GM12878 (cell line): ENCODE measurements around the gene DNAH3. TPM values are rescaled to one million over a fixed set of nuclear protein-coding genes. Genes with fewer than 3 reads are reported as not detected.

ENCODE experiments used
- ATAC-seq: fragments of 200-7000 bp; cut with Tn5 transposase; 3 replicates; pipeline ENCODE4 v1.9.1; 2020; ENCODE audit warnings: mild to moderate bottlenecking, moderate library complexity
- BruUV-seq: library from RNA; stranded (reverse); fragments of 400-500 nt; replicated peaks from 2 replicates; lab custom pipeline; 2021; lab: Mats Ljungman, UMichigan
- CTCF ChIA-PET: fragments of 300-600 bp; sonication (Branson Sonifier 250); formaldehyde crosslinking; extraction: SDS; loops from one replicate; lab custom pipeline; 2021; ENCODE audit warnings: inconsistent platforms; lab: Yijun Ruan, JAX
- POLR2A ChIA-PET: fragments of 350-600 bp; formaldehyde crosslinking; extraction: SDS; loops from one replicate; lab custom pipeline; 2021; ENCODE audit warnings: inconsistent platforms; lab: Charles Lee
- RAD21 ChIA-PET: fragments of 300-600 bp; sonication (Branson Sonifier 250); formaldehyde crosslinking; loops from one replicate; lab custom pipeline; 2023; ENCODE audit warnings: antibody characterized with exemption; ENCODE audit not compliant: unreplicated experiment; lab: Charles Lee
- SMC1A ChIA-PET: fragments of 300-600 bp; sonication (Branson Sonifier 250); formaldehyde crosslinking; loops from one replicate; lab custom pipeline; 2023; ENCODE audit not compliant: unreplicated experiment, uncharacterized antibody; lab: Charles Lee
- DNase-seq: peaks from one replicate; pipeline ENCODE4 v3.0.0-alpha.2; 2011; ENCODE audit warnings: low read depth, low spot score
- FAIRE-seq: peaks from 3 replicates; lab custom pipeline; 2011; peaks lifted over from hg19 to GRCh38; lab: Jason Lieb, UNC
- H2AFZ ChIP-seq: 2 replicates; pipeline ENCODE4 v1.6.0; 2011; ENCODE audit warnings: low read depth, low read length, control low read depth; ENCODE audit not compliant: control insufficient read depth
- H3K27ac ChIP-seq: 2 replicates; pipeline ENCODE4 v1.5.1; 2011; ENCODE audit warnings: control low read depth; ENCODE audit not compliant: control insufficient read depth, insufficient read depth
- H3K27me3 ChIP-seq, 2 experiments: replicated peaks in 1 of 2; 2 replicates each; pipeline versions ENCODE4 v1.6.0 to v1.6.1; 2011; ENCODE audit warnings: low read length in 1 of 2; ENCODE audit not compliant: control insufficient read depth in 2 of 2, insufficient read depth in 2 of 2
- H3K36me3 ChIP-seq, 2 experiments: 2 replicates each; pipeline ENCODE4 v1.5.1; 2011; ENCODE audit warnings: low read length in 1 of 2; ENCODE audit not compliant: control insufficient read depth in 2 of 2, insufficient read depth in 2 of 2
- H3K4me1 ChIP-seq: 2 replicates; pipeline ENCODE4 v1.6.1; 2011; ENCODE audit warnings: mild to moderate bottlenecking, low read length, moderate library complexity, mixed read lengths; ENCODE audit not compliant: control insufficient read depth, insufficient read depth
- H3K4me2 ChIP-seq: 2 replicates; pipeline ENCODE4 v1.6.0; 2011; ENCODE audit warnings: control low read depth; ENCODE audit not compliant: control insufficient read depth, insufficient read depth
- H3K4me3 ChIP-seq: fragments of 200-600 bp; sonication (generic); 2 replicates; pipeline ENCODE4 v1.5.1; 2016
- H3K79me2 ChIP-seq: 2 replicates; pipeline ENCODE4 v1.6.0; 2011; ENCODE audit warnings: low read length; ENCODE audit not compliant: control insufficient read depth, insufficient read depth
- H3K9ac ChIP-seq: 2 replicates; pipeline ENCODE4 v1.8.0; 2011; ENCODE audit warnings: low read length, control low read depth, mixed read lengths; ENCODE audit not compliant: control insufficient read depth, insufficient read depth
- H3K9me3 ChIP-seq: replicated peaks from 3 replicates; pipeline ENCODE4 v1.5.1; 2011; ENCODE audit warnings: mild to moderate bottlenecking, low read length; ENCODE audit not compliant: control insufficient read depth, insufficient read depth
- H4K20me1 ChIP-seq: 2 replicates; pipeline ENCODE4 v1.6.0; 2011; ENCODE audit not compliant: control insufficient read depth, insufficient read depth
- ATF3 ChIP-seq: IDR thresholded peaks from 2 replicates; pipeline ENCODE4 v1.6.1; 2011; ENCODE audit warnings: low read depth, mild to moderate bottlenecking, low read length, moderate library complexity, borderline replicate concordance; ENCODE audit errors: extremely low read depth
- CBX3 ChIP-seq: fragments of 200-600 bp; sonication (generic); IDR thresholded peaks from 2 replicates; pipeline ENCODE4 v1.6.1; 2016; ENCODE audit warnings: low read depth, borderline replicate concordance
- CREM ChIP-seq: IDR thresholded peaks from 2 replicates; pipeline ENCODE4 v1.6.1; 2014; ENCODE audit warnings: antibody characterized with exemption, low read depth
- EGR1 ChIP-seq, 2 experiments: IDR thresholded peaks; 1 replicate in 1 of 2; 2 replicates in 1 of 2; pipeline ENCODE4 v1.6.1; 2011 to 2012; ENCODE audit warnings: low read depth in 2 of 2, low read length in 2 of 2, borderline replicate concordance in 1 of 2, mild to moderate bottlenecking in 1 of 2, moderate library complexity in 1 of 2
- IRF3 ChIP-seq: fragments of 450-650 bp; IDR thresholded peaks from 2 replicates; pipeline ENCODE4 v1.6.1; 2014; ENCODE audit warnings: mild to moderate bottlenecking
- MTA3 ChIP-seq: IDR thresholded peaks from 2 replicates; pipeline ENCODE4 v1.6.1; 2012; ENCODE audit warnings: low read length, inconsistent platforms, borderline replicate concordance
- MXI1 ChIP-seq: fragments of 150-350 bp; IDR thresholded peaks from 2 replicates; pipeline ENCODE4 v1.6.1; 2011; ENCODE audit warnings: low read depth, mild to moderate bottlenecking, inconsistent platforms, low read length, improper control_type of control experiment
- NKRF ChIP-seq: fragments of 450-650 bp; conservative IDR thresholded peaks from 2 replicates; pipeline ENCODE4 v1.6.1; 2017; ENCODE audit warnings: mild to moderate bottlenecking, moderate library complexity
- PKNOX1 ChIP-seq: fragments of 450-650 bp; IDR thresholded peaks from 2 replicates; pipeline ENCODE4 v1.6.1; 2016; ENCODE audit warnings: mild to moderate bottlenecking
- RBBP5 ChIP-seq: fragments of 200-600 bp; sonication (generic); conservative IDR thresholded peaks from 2 replicates; pipeline ENCODE4 v1.6.1; 2016
- SREBF2 ChIP-seq: IDR thresholded peaks from 2 replicates; pipeline ENCODE4 v1.6.1; 2012; ENCODE audit warnings: mild to moderate bottlenecking, low read length
- STAT3 ChIP-seq: IDR thresholded peaks from 2 replicates; pipeline ENCODE4 v1.6.1; 2011; ENCODE audit warnings: low read depth, low read length, improper control_type of control experiment
- SUZ12 ChIP-seq: fragments of 200-600 bp; sonication (generic); IDR thresholded peaks from one replicate; pipeline ENCODE4 v1.6.1; 2018; ENCODE audit warnings: antibody characterized with exemption, mild to moderate bottlenecking; ENCODE audit not compliant: unreplicated experiment
- USF1 ChIP-seq: IDR thresholded peaks from 2 replicates; pipeline ENCODE4 v1.6.1; 2011; ENCODE audit warnings: borderline replicate concordance, low read depth, mild to moderate bottlenecking, moderate library complexity, mixed read lengths, low read length; ENCODE audit not compliant: insufficient read depth; ENCODE audit errors: extremely low read length
- ZNF687 ChIP-seq: fragments of 450-650 bp; IDR thresholded peaks from 2 replicates; pipeline ENCODE4 v1.6.1; 2017; ENCODE audit warnings: mild to moderate bottlenecking, moderate library complexity
- in situ Hi-C: fragments of 300-500 bp; cut with MboI; formaldehyde crosslinking; loops from 9 replicates; pipeline ENCODE4 v1.14.3; 2018; ENCODE audit warnings: mixed read lengths
- intact Hi-C: fragments of 100-400 bp; cut with micrococcal nuclease; formaldehyde crosslinking; loops from one replicate; pipeline ENCODE4 v1.14.2; 2022; ENCODE audit not compliant: unreplicated experiment
- polyA plus RNA-seq, 11 experiments: library from polyadenylated mRNA; depleted of rRNA in 4 of 11; unstranded in 6 of 11; stranded (reverse) in 5 of 11; fragments of >200 nt; fragmentation: Nextera tagmentation in 4 of 11; fragmentation: Illumina TruSeq in 1 of 11; extraction: Ambion mirVana in 4 of 11; extraction: Trizol in 1 of 11; gene quantifications; 1 replicate in 1 of 11; 2 replicates in 10 of 11; pipeline versions ENCODE4 v1.2.1 to v1.2.3, GENCODE V29; 2011 to 2016; ENCODE audit warnings: inconsistent platforms in 2 of 11, missing spikeins in 2 of 11, low read depth in 1 of 11
- total RNA-seq, 4 experiments: library from RNA; depleted of rRNA in 3 of 4; stranded (reverse); fragments of >200 nt in 3 of 4; fragmentation: Illumina TruSeq in 1 of 4; extraction: Trizol in 1 of 4; gene quantifications; 2 replicates each; pipeline versions ENCODE4 v1.2.1 to v1.2.3, GENCODE V29; 2013 to 2021

The DNAH3 gene
- total and polyA plus RNA-seq, 10 of the 15 experiments (the other 5 are each of a cell fraction or from before 2014, with no cell fraction given): under 0.01 to 0.04 (median 0.04) TPM; not detected in 5

GRCh38 chr16:20939611-20940010 lies 211.0 kb downstream of the DNAH3 start:
- Histone ChIP-seq H2AFZ (no peak overlapping the region), H3K4me3 (no peak overlapping the region), H3K79me2 (no peaks in the 10 kb centered on the region), H3K9ac (no peak overlapping the region), H3K36me3 (no peaks in the 10 kb centered on the region), H4K20me1 (no peaks in the 10 kb centered on the region), H3K27me3 (no peaks in the 10 kb centered on the region), H3K4me2 (no peak overlapping the region), H3K27ac (no peak overlapping the region), H3K4me1 (peaks cover 14% of the 10 kb centered on the region), H3K9me3 (no peaks in the 10 kb centered on the region)
- in situ Hi-C loops (no loop called here), intact Hi-C loops (loop anchor here (10.0 kb wide), 1 partner anchor 85 kb away; no protein-coding TSS in a partner anchor)
- FAIRE-seq: no peak
- no TSS peak for BruUV-seq
- ATAC-seq: no peak
- no peak for TF ChIP-seq MXI1
- no peak for TF ChIP-seq USF1
- no peak for TF ChIP-seq MTA3
- TF ChIP-seq CREM: no peak
- TF ChIP-seq RBBP5: no peak
- no peak for TF ChIP-seq ZNF687
- no peak for TF ChIP-seq NKRF
- TF ChIP-seq SUZ12: no peak
- TF ChIP-seq IRF3: no peak
- no peak for TF ChIP-seq CBX3
- TF ChIP-seq EGR1 (IDR thresholded peaks at IDR 0.05; ENCODE audit: borderline replicate concordance in 1 of 2, low read depth in 2 of 2, low read length in 2 of 2): no peak
- TF ChIP-seq PKNOX1: no peak
- no peak for TF ChIP-seq SREBF2
- TF ChIP-seq STAT3: no peak
- TF ChIP-seq ATF3: no peak
- no peak for DNase-seq
- ChIA-PET CTCF (interaction anchor here (0.7 kb wide), 1 partner anchor 9 kb away, joined by 4 read pairs; no protein-coding TSS in a partner anchor), SMC1A (interaction anchor here (1.3 kb wide), 1 partner anchor 9 kb away, joined by 6 read pairs; no protein-coding TSS in a partner anchor), POLR2A (no interaction called here), RAD21 (no interaction called here)
